ENCODE results near the gene CDT1. TPM values are rescaled to one million over a fixed set of nuclear protein-coding genes. Genes with fewer than 3 reads are reported as not detected.

CDT1 gene
- total and polyA plus RNA-seq, 2 experiments from 2014 or later, result 32.6 to 187 TPM

- no peak overlapping the region for H3K27ac ChIP-seq (ENCODE audit: low read depth)
- Mint-ChIP-seq H3K9me3 (no peaks in the 10 kb centered on the region), H3K27ac (no peak overlapping the region), H3K4me1 (peaks cover 49% of the 10 kb centered on the region), H3K27me3 (ENCODE audit: insufficient read depth, low read depth, poor library complexity) (peaks cover 20% of the 10 kb centered on the region), H3K4me3 (no peak overlapping the region), H3K36me3 (ENCODE audit: low read depth) (no peaks in the 10 kb centered on the region; the same call in 2 of the 3 replicates)
- H3K4me3 ChIP-seq, result no peak overlapping the region
- H3K36me3 ChIP-seq (ENCODE audit: insufficient read depth), result no peaks in the 10 kb centered on the region
- H3K79me2 ChIP-seq (replicated peaks; ENCODE audit: insufficient read depth), result peaks cover 24% of the 10 kb centered on the region
- DNase-seq (ENCODE audit: low spot score), result no peak
- no peak overlapping the region for H2AFZ ChIP-seq
- TF ChIP-seq ETS1 (IDR thresholded peaks at IDR 0.05), result no peak
- no peak for TF ChIP-seq POLR2AphosphoS5 (IDR thresholded peaks at IDR 0.05; ENCODE audit: low read depth)
- no peak for TF ChIP-seq CREB1 (CRISPR knock-in tag; IDR thresholded peaks at IDR 0.05; ENCODE audit: low read depth)
- no peak for TF ChIP-seq ZNF462 (CRISPR knock-in tag; IDR thresholded peaks at IDR 0.05)
- TF ChIP-seq ZNF331 (CRISPR knock-in tag; IDR thresholded peaks at IDR 0.05; ENCODE audit: low read depth), result no peak
- no peak for TF ChIP-seq EZH2phosphoT487 (IDR thresholded peaks at IDR 0.05; ENCODE audit: unreplicated experiment)
- no peak for TF ChIP-seq ZNF114 (CRISPR knock-in tag; IDR thresholded peaks at IDR 0.05)
- TF ChIP-seq, protein P1, sequence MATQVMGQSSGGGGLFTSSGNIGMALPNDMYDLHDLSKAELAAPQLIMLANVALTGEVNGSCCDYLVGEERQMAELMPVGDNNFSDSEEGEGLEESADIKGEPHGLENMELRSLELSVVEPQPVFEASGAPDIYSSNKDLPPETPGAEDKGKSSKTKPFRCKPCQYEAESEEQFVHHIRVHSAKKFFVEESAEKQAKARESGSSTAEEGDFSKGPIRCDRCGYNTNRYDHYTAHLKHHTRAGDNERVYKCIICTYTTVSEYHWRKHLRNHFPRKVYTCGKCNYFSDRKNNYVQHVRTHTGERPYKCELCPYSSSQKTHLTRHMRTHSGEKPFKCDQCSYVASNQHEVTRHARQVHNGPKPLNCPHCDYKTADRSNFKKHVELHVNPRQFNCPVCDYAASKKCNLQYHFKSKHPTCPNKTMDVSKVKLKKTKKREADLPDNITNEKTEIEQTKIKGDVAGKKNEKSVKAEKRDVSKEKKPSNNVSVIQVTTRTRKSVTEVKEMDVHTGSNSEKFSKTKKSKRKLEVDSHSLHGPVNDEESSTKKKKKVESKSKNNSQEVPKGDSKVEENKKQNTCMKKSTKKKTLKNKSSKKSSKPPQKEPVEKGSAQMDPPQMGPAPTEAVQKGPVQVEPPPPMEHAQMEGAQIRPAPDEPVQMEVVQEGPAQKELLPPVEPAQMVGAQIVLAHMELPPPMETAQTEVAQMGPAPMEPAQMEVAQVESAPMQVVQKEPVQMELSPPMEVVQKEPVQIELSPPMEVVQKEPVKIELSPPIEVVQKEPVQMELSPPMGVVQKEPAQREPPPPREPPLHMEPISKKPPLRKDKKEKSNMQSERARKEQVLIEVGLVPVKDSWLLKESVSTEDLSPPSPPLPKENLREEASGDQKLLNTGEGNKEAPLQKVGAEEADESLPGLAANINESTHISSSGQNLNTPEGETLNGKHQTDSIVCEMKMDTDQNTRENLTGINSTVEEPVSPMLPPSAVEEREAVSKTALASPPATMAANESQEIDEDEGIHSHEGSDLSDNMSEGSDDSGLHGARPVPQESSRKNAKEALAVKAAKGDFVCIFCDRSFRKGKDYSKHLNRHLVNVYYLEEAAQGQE (IDR thresholded peaks at IDR 0.05; ENCODE audit: unreplicated experiment), result no peak
- no peak for TF ChIP-seq EZH2 (IDR thresholded peaks at IDR 0.05; ENCODE audit: low read depth, unreplicated experiment)
- no peak for TF ChIP-seq STAT1 (IDR thresholded peaks at IDR 0.05; ENCODE audit: unreplicated experiment)
- TF ChIP-seq NANOG (IDR thresholded peaks at IDR 0.05; ENCODE audit: borderline replicate concordance), result no peak
- no peak for TF ChIP-seq JUNB (IDR thresholded peaks at IDR 0.05; ENCODE audit: unreplicated experiment)
- no peaks in the 10 kb centered on the region for H4K20me1 ChIP-seq (replicated peaks; ENCODE audit: insufficient read depth)
- H3K9me2 ChIP-seq (ENCODE audit: insufficient read depth), result no peaks in the 10 kb centered on the region
- H3F3A ChIP-seq (replicated peaks; ENCODE audit: low read depth), result peaks cover 11% of the 10 kb centered on the region; the same call in 1 of the 2 replicates
- no peak overlapping the region for H3K4me2 ChIP-seq
- H3K4me1 ChIP-seq (ENCODE audit: insufficient read depth), result peaks cover 9% of the 10 kb centered on the region
- ATAC-seq, result no peak
- no peaks in the 10 kb centered on the region for H3K27me3 ChIP-seq (ENCODE audit: insufficient read depth)
Observed at GRCh38 chr16:88761830-88762229, 41.8 kb upstream of the CDT1 start.
